Measurements from ENCODE around the gene OSTF1.

OSTF1 gene

DNA sequence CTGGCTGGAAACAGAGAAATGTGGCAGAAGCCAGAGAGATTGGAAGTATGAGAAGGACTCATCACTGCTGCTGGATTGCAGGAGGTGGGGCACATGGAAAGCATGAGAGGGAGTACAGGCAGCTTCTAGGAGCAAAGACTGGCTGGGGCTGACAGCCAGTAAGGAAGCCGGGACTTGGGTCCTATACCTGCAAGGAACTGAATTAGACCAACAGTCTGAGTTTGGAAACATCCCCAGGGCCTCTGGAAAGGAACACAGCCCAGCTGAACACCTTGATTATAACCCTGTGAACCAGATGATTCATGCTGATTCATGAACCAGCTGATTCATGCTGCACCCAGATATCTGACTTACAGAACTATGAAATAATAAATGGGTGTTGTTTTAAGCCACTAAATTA is 93.4 kb downstream of the OSTF1 start:
- no peak for DNase-seq (ENCODE audit: extremely low read depth, low read depth)
- no peak for TF ChIP-seq CTCF (IDR thresholded peaks at IDR 0.05; ENCODE audit: low read depth, low read length)

DNA sequence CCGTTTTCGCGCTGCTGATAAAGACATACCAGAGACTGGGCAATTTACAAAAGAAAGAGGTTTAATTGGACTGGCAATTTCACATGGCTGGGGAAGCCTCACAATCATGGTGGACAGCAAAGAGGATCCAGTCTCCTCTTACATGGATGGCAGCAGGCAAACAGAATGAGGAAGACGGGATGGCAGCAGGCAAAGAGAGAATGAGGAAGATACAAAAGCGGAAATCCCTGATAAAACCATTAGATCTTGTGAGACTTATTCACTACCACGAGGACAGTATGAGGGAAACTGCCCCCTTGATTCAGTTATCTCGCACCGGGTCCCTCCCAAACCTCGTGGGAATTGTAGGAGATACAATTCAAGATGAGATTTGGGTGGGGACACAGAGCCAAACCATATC is 95.0 kb downstream of the OSTF1 start:
- no peak for TF ChIP-seq CTCF (IDR thresholded peaks at IDR 0.05; ENCODE audit: low read depth, low read length)
- DNase-seq (ENCODE audit: extremely low read depth, low read depth), result no peak

DNA sequence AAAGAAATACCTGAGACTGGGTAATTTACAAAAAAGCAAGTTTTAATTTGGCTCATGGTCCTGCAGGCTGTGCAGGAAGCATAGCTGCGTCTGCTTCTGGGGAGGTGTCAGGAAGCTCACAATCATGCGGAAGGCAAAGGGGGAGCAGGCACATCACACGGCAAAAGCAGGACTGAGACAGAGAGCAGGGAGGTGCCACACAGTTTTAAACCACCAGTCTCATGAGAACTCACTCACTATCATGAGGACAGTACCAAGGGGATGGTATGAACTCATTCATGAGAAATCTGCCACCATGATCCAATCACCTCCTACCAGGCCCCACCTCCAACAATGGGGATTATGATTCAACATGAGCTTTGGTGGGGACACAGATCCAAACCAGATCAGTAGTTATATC is 96.2 kb downstream of the OSTF1 start:
- no peak for DNase-seq (ENCODE audit: extremely low read depth, low read depth)
- TF ChIP-seq CTCF (IDR thresholded peaks at IDR 0.05; ENCODE audit: low read depth, low read length), result no peak

DNA sequence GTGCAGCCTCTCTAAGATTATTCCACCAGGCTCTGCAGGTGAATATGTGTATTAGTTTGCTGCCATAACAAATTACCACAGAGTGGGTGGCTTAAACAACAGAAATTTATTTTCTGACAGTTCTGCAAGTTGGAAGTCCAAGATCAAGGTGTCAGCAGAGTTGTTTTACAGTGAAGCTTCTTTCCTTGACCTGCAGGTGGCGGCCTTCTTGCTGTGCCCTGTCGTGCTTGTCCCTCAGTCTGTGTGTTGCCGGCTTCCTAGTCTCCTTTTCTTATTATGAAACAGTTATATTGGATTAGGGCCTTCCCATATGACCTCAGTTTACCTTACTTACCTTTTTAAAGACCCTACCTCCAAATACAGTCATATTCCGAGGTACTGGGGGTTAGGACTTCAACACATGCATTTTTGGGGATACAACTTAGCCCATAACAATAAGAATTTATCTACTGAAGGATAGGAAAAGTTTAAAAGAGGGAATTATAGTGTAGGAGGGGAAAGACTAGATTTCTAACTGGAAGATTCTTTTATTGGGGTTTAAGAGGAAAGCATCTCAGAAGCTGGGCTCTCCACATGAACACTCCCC is 97.4 kb downstream of the OSTF1 start:
- DNase-seq (ENCODE audit: extremely low read depth, low read depth), result no peak
- peak; percentile 50 for TF ChIP-seq CTCF (IDR thresholded peaks at IDR 0.05; ENCODE audit: low read depth, low read length)

GRCh38 chr9:75186767-75187380 is 98.6 kb downstream of the OSTF1 start:
- no peak for DNase-seq (ENCODE audit: extremely low read depth, low read depth)
- peak; percentile 81 for TF ChIP-seq CTCF (IDR thresholded peaks at IDR 0.05; ENCODE audit: low read depth, low read length)

GRCh38 chr9:75188756-75189155 is 100.4 kb downstream of the OSTF1 start:
- no peak for TF ChIP-seq CTCF (IDR thresholded peaks at IDR 0.05; ENCODE audit: low read depth, low read length)
- no peak for DNase-seq (ENCODE audit: extremely low read depth, low read depth)

DNA sequence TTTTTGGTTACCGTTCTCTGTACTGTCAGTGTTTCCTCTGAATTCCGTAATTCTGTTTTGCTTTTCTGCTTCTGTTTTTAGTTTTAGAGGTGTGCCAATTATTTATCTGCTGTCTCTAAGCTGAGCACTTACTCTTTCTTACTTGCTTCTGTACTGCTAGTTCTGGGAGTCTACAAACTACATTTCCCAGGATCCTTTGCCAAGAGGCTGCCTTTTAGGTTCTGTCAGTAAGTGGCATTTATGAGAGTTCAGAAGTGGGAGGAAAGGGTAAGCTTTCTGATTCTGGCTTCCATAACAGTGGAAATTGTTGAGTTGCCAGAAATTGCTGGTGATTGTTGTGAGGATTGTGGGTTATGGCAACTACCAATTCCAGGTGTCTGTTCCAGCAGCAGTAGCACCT is 102.4 kb downstream of the OSTF1 start:
- no peak for DNase-seq (ENCODE audit: extremely low read depth, low read depth)

More for the DNA sequence above, 102.4 kb downstream of the OSTF1 start:
- no peak for TF ChIP-seq CTCF (IDR thresholded peaks at IDR 0.05; ENCODE audit: low read depth, low read length)

Data from AG09319 (cell line).